Measurements from ENCODE around the gene CD300LF.

DNA sequence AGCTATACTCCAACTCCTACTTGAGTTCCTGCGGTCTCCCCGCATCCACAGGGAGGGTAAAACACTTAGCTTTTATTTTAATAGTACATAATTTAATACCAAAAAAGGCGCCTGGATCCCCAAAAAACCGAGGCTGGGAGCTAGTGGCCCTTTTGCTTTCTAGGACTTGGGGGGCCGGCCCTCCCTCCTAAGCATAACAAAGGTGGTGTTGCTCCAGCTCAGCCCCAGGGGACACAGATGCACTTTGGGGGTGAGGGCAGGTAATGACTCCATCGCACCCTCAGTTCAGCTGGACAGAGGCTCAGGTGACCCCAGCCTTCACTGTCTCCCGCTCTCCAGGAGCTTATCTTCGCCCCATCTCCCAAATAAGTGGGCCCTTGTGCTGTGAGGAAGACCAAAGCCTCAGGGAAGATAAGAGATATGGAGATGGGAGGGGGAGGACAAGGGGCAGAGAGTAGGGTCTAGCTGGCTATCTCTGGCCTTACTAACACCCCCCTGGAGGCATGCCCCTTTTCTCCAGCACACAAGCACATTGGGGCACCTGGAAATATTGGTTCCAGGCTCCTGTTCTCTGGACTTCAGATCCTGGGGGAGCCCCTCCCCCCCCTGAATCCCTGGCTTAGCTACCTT is 32.9 kb upstream of the CD300LF start:
- TF ChIP-seq, protein P1, sequence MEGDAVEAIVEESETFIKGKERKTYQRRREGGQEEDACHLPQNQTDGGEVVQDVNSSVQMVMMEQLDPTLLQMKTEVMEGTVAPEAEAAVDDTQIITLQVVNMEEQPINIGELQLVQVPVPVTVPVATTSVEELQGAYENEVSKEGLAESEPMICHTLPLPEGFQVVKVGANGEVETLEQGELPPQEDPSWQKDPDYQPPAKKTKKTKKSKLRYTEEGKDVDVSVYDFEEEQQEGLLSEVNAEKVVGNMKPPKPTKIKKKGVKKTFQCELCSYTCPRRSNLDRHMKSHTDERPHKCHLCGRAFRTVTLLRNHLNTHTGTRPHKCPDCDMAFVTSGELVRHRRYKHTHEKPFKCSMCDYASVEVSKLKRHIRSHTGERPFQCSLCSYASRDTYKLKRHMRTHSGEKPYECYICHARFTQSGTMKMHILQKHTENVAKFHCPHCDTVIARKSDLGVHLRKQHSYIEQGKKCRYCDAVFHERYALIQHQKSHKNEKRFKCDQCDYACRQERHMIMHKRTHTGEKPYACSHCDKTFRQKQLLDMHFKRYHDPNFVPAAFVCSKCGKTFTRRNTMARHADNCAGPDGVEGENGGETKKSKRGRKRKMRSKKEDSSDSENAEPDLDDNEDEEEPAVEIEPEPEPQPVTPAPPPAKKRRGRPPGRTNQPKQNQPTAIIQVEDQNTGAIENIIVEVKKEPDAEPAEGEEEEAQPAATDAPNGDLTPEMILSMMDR (IDR thresholded peaks at IDR 0.05) = no peak
- TF ChIP-seq POLR2A (IDR thresholded peaks at IDR 0.05) = no peak
